Measurements from ENCODE around the gene MYO9B. TPM values are rescaled to one million over a fixed set of nuclear protein-coding genes. Genes with fewer than 3 reads are reported as not detected.

Gene MYO9B
- total RNA-seq, 1 donor from 2014 or later = 53.6 TPM

DNA sequence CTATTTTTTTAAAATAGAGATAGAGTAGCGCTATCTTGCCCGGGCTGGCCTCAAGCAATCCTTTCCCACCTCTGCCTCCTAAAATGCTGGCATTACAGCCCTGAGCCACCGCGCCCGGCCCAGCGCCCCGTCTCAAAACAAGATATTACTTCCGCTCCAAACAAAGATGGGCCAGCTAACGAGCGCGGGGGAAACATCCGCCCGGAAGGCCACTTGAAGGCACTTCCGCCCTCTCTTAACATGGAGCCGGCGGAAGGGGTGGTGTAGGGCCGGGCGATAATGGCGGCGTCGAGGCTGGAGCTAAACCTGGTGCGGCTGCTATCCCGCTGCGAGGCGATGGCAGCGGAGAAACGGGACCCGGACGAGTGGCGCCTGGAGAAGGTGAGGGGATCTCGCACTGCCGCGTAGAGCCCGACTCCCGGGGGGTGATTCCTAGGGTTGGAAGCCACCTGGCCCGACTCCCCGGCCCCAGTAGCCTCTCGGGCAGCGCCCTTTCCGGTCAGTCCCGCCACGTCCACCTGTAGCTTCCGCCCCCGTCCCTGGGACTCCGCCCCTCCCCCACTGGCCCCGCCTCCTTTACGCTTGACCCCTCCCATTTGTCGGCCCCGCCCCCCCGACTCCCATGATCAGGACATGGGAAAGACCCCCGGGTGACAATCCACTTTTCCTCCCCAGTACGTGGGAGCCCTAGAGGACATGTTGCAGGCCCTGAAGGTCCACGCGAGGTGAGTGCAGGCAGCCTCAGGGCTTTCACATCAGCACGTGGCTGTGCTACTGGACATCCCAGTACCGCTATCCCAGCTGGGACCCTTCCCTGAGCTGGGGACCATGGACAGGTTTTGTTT is 139.8 kb downstream of the MYO9B start, which contains the start of gene USE1:
Gene USE1, plus strand, starts transcription at position 231 of the 845 bp plus-strand sequence. Its CDS starts 49 bp downstream, at position 280.
- peak; percentile 86 for DNase-seq

DNA sequence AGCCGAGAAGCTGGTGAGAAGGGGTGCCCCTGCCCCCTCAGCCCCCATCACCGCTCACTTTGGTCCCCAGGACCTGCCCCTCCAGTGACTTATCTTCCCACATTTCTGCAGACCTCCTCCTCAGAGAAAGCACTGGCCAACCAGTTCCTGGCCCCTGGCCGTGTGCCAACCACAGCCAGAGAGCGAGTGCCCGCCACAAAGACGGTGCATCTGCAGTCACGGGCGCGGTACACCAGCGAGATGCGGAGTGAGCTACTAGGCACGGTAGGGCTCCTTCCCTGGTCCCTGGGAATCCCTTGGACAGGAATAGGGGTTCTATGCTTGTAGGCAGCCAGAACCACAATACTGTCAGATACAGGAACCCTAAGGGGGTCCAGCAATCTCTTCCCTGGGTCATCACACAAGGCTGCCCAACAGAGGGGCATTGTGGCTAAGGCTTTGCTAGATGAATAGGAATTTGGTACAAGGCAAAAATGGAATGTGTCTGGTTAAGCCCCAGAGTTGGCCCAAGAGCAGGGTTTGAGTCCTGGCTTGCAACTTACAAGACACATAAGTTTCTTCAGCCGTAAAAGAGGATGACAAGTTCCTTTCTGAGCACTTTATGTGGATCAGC is 140.6 kb downstream of the MYO9B start:
- no peak for DNase-seq

GRCh38 chr19:17219286-17219685 is 143.7 kb downstream of the MYO9B start:
- no peak for DNase-seq

DNA sequence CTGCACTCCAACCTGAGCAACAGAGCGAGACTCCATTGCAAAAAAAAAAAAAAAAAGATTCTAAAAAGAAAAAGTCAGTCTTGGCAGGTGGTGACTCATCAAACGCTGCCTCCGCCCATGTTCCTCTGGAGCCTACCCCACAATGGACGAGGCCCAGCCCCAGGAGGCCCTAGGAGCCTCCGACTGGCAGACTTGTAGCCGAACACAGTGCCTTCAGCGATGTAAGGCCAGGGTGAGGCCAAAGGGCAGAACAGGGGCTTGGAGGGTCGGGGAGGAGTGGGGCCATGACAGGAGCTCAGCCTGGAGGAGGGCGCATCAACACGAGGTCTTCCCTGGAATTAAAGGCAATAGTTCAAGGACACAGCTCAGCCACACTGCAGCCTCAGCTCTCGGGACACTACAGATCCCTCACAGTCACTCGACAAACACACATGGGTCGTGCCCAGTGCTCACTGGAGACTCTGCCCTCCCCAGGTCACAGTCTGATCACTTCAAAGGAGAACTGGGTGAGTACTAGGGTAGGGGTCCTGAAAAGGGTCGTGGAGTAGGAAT is 144.7 kb downstream of the MYO9B start:
- DNase-seq = peak; percentile 74

GRCh38 chr19:17225053-17225452 is 149.5 kb downstream of the MYO9B start:
- DNase-seq = no peak

DNA sequence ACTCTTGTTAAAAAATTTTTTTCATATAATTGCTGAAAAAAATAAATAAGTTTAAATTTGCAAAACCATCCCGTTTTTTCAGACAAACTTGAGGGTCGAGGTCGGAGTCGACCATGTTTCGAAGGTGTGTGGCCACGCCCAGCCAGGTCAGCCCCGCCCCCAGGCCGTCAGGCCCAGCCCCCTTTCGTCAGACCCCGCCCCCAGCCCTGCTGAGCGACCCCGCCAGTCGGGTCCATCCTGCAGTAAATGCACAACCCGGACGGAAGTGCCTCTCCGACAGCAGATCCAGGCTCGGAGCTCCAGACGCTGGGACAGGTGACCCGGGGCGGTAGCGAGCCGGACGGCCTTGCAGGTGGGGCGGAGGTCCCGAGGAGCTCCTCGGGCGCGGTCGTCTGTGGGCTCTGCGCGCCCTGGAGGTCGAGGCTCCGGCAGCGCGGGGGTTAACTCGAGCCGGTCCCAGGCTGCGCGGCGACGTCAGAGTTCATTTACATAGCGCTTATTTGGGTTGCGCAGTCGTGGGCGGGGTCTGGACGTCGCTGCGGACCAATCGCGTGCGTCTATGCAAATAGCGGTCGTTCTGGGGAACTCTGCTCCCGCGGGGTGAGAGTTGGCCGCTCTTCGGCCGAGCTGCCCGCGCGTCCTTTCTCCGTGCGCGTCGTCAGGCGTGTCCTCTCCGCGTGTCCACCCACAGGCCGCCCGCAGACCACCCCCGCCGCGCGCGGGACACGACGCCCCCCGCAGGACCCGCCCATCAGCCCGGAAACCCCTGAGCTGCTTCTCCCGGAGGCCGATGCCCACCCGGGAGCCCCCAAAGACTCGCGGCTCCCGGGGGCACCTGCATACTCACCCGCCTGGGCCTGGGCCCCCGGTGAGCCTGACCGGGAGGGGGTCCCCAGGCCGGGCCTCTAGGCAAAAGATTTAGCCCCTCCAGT is 150.7 kb downstream of the MYO9B start, which contains the start of gene OCEL1:
Gene OCEL1, plus strand, starts transcription at position 225 of the 932 bp plus-strand sequence. Its CDS starts 22 bp downstream, at position 247.
- DNase-seq = peak; percentile 99

- no peak for DNase-seq
Measured at GRCh38 chr19:17227798-17228367, 152.3 kb downstream of the MYO9B start.

DNA sequence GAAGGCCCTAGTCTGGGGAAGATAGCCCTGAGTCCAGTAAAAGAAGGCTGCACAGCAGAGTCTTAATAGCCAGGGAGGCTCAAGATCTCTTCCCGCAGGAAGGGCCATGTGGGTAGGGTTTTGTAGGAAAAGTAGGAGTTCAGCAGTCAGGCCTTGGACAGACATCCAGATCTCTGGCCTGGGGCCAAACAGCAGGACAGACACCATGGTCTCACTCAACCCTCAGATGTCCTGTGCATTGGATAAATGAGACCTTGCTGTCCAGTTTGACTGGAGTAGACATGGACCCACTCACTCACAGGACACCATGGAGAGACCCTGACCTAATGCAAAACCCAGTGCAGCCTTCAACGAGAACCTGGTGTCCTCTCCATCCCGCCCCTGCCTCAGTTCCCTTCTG is 154.3 kb downstream of the MYO9B start:
- DNase-seq = no peak

- no peak for DNase-seq
Measured at GRCh38 chr19:17232258-17232657, 156.7 kb downstream of the MYO9B start.

- peak; percentile 51 for DNase-seq
Measured at GRCh38 chr19:17234911-17235299, 159.3 kb downstream of the MYO9B start.

- DNase-seq = peak; percentile 84
Measured at GRCh38 chr19:17235300-17235970, 159.9 kb downstream of the MYO9B start.

DNA sequence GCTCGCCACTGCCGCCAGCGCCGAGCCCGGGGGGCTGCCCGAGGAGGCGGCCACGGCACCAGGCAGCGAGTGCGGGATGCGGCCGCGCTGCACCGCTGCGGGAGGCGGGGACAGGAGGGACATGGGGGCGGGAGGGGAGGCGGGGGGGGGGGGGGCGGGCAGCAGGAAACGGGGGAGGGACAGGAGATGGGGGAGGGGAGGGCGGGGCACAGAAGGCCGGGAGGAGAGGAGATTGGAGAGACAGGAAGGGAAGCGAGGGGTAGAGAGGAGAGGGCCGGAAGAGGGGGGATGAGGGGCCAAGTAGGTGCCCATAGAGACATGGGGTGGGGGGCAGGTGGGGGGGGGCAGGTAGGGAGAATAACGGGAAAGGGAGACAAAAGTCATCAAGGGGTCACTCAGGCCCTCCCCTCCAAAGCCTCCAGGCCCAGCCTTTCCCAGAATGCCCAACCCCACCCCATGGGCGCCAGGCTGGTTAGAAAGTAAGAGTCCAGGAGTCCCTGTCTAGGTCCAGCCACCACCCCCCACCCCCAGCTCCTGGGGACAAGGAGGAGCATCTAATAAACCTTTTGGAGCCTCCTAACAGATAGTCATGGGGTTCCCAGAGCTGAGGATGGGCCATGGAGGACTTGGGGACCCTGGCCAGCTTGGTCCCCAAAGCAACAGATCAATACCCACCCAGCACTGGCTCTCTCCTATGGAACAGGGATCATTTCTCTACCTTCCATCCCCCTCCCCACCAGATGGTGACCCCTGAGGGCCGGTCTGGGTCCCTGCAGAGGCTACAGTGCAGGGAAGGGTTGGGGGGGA is 160.6 kb downstream of the MYO9B start:
- no peak for DNase-seq

GRCh38 chr19:17236811-17237543 is 161.4 kb downstream of the MYO9B start:
- no peak for DNase-seq

DNA sequence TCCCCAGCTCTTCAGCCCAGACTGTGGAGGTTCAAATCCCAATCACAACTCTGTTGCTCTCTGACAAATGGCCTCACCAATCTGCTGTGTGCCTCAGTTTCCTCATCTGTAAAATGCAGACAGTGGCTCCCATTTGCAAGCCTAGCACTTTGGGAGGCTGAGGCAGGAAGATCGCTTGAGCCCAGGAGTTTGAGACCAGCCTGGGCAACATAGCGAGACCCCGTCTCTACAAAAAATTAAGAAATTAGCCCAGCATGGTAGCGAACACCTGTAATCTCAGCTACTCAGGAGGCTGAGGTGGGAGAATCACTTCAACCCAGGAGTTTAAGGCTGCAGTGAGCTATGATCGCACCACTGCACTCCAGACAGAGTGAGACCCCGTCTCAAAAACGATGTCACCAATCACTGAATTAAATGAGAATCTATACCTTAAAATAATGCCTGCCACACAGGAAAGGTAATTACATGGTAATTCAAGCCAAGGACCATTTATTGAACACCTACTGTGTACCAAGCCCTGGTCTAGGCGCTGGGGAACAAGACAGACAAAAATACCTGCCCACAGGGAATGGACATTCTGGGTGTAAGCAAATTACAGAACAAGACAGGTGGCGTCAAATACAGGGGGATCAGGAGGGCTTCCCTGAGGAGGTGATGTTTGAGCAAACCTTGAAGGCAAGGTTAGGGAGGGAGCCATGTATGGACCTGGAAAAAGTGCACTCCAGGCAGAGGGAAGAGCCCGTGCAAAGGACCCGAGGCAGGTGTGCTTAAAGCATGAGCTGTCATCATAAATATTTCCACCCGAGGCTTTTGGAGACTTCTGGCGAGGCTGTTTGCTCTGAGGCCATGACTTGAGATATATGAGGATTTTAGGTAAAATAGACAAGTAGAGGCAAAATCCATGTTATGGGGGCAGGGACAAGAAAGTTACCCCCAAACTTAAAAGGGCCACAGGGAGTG is 162.4 kb downstream of the MYO9B start:
- no peak for DNase-seq

DNA sequence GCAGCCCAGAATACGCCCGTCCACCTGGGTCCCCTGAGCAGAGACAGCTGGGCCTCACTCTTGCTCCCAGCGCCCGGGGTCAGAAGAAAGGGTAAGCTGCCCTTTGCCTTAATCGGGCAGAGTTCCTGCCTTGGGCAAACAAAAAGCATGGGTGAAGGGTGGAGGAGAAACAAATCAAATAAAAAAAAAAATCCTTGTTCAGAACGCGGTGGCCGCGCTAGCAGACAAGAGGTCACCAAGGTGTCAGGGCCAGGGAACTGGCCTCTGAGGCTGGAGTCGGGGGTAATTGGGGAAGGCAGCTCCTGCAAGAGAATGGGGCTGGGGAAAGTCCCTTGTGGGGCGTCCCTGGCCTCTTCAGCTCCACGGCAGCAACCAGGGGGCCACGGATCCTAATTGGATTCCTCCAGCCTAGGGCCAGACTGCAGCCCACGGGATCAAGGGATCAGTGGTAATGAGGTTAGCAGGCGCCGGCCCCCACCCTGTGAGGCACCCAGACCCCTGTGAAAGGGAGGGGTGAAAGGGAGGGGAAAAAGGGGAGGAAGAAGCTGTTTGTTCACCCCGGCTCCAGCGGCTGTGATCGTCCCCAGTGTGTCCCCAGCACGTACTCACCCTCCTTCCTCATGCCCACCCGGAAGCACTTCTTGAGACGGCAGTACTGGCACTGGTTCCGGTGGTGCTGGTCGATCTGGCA is 164.6 kb downstream of the MYO9B start:
- DNase-seq = no peak

GRCh38 chr19:17240826-17241399 is 165.3 kb downstream of the MYO9B start:
- DNase-seq = no peak

GRCh38 chr19:17242431-17243208 is 167.0 kb downstream of the MYO9B start:
- no peak for DNase-seq
